ENCODE measurements around the gene RPL29.

DNA sequence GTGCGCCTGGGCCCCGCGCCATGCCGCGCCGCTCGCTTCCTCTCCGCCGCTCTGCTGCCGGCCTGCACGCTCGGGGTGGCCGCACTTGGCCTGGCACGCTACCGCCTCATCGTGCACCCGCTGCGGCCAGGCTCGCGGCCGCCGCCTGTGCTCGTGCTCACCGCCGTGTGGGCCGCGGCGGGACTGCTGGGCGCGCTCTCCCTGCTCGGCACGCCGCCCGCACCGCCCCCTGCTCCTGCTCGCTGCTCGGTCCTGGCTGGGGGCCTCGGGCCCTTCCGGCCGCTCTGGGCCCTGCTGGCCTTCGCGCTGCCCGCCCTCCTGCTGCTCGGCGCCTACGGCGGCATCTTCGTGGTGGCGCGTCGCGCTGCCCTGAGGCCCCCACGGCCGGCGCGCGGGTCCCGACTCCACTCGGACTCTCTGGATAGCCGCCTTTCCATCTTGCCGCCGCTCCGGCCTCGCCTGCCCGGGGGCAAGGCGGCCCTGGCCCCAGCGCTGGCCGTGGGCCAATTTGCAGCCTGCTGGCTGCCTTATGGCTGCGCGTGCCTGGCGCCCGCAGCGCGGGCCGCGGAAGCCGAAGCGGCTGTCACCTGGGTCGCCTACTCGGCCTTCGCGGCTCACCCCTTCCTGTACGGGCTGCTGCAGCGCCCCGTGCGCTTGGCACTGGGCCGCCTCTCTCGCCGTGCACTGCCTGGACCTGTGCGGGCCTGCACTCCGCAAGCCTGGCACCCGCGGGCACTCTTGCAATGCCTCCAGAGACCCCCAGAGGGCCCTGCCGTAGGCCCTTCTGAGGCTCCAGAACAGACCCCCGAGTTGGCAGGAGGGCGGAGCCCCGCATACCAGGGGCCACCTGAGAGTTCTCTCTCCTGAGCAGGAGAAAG, 39.6 kb downstream of the RPL29 start:
- TF ChIP-seq, protein P1, sequence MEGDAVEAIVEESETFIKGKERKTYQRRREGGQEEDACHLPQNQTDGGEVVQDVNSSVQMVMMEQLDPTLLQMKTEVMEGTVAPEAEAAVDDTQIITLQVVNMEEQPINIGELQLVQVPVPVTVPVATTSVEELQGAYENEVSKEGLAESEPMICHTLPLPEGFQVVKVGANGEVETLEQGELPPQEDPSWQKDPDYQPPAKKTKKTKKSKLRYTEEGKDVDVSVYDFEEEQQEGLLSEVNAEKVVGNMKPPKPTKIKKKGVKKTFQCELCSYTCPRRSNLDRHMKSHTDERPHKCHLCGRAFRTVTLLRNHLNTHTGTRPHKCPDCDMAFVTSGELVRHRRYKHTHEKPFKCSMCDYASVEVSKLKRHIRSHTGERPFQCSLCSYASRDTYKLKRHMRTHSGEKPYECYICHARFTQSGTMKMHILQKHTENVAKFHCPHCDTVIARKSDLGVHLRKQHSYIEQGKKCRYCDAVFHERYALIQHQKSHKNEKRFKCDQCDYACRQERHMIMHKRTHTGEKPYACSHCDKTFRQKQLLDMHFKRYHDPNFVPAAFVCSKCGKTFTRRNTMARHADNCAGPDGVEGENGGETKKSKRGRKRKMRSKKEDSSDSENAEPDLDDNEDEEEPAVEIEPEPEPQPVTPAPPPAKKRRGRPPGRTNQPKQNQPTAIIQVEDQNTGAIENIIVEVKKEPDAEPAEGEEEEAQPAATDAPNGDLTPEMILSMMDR (IDR thresholded peaks at IDR 0.05; ENCODE audit: insufficient read depth, low read length, poor library complexity, severe bottlenecking) = no peak
- no peak for TF ChIP-seq EZH2phosphoT487 (conservative IDR thresholded peaks at IDR 0.05; ENCODE audit: low read length)

Data from SU-DHL-6 (cell line).